ENCODE measurements around the gene SMTNL2. TPM values are rescaled to one million over a fixed set of nuclear protein-coding genes. Genes with fewer than 3 reads are reported as not detected.
"Not testable (repeated sequence)": the region's sequence is repeated elsewhere in the genome, so short reads cannot be mapped to it uniquely, and the experiment has no call there.

SMTNL2 gene
- polyA plus RNA-seq, 1 donor from 2014 or later, result not detected

GRCh38 chr17:4565209-4566141 is 18.9 kb upstream of the SMTNL2 start:
- no peaks in the 10 kb centered on the region for H3K36me3 Mint-ChIP-seq
- H3K4me1 Mint-ChIP-seq, result peaks cover 19 to 26% (median 25%) of the 10 kb centered on the region in 3 donors
- no peak overlapping the region for H3K27ac Mint-ChIP-seq
- peaks cover 3% of the 10 kb centered on the region for H3K27me3 Mint-ChIP-seq
- H3K9me3 Mint-ChIP-seq, result no peaks in the 10 kb centered on the region
- peak overlapping the region in 2 of 4 donors; percentile 63 to 72 for H3K4me3 Mint-ChIP-seq

DNA sequence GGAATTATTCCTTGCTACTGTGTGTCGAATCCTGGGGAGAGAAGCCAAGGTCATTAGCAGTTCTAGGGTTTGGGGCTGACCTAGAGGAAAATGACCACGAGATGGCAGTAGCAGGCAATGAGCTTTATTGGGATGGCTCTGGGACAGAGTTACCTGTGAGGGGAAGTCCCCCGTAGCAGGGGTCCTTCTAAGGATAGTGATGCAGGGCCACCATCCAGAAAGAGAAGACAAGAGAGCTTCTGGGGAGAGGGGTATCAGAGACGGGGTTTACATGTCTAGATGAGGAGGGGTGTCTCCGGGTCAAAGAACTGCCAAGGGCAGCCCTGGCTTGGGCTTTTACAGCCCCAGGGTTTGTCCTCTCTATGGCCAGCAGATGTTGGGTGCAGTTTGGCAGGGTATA is 17.5 kb upstream of the SMTNL2 start:
- no peaks in the 10 kb centered on the region for H3K36me3 Mint-ChIP-seq
- H3K4me3 Mint-ChIP-seq, result no peak overlapping the region
- H3K27me3 Mint-ChIP-seq, result peaks cover 3% of the 10 kb centered on the region
- no peak overlapping the region for H3K27ac Mint-ChIP-seq
- peaks cover 12 to 20% (median 18%) of the 10 kb centered on the region in 3 donors for H3K4me1 Mint-ChIP-seq
- no peaks in the 10 kb centered on the region for H3K9me3 Mint-ChIP-seq

- Mint-ChIP-seq H3K36me3 (no peaks in the 10 kb centered on the region), H3K27me3 (peaks cover 6% of the 10 kb centered on the region), H3K4me1 (peaks cover 6 to 14% (median 10%) of the 10 kb centered on the region in 3 donors), H3K4me3 (no peak overlapping the region), H3K9me3 (no peaks in the 10 kb centered on the region), H3K27ac (peak overlapping the region in 1 of 3 donors; percentile 74)
These were observed 14.7 kb upstream of the SMTNL2 start for GRCh38 chr17:4569591-4569990.

GRCh38 chr17:4572131-4572530 is 12.2 kb upstream of the SMTNL2 start:
- no peaks in the 10 kb centered on the region for H3K9me3 Mint-ChIP-seq
- no peak overlapping the region for H3K4me3 Mint-ChIP-seq
- peaks cover 2% of the 10 kb centered on the region for H3K27me3 Mint-ChIP-seq

GRCh38 chr17:4573115-4573514 is 11.2 kb upstream of the SMTNL2 start:
- no peaks in the 10 kb centered on the region for H3K9me3 Mint-ChIP-seq

More at GRCh38 chr17:4572131-4572530, 12.2 kb upstream of the SMTNL2 start:
- peaks cover 0 to 7% (median 6%) of the 10 kb centered on the region in 3 donors for H3K4me1 Mint-ChIP-seq
- H3K27ac Mint-ChIP-seq, result no peak overlapping the region
- no peaks in the 10 kb centered on the region for H3K36me3 Mint-ChIP-seq

DNA sequence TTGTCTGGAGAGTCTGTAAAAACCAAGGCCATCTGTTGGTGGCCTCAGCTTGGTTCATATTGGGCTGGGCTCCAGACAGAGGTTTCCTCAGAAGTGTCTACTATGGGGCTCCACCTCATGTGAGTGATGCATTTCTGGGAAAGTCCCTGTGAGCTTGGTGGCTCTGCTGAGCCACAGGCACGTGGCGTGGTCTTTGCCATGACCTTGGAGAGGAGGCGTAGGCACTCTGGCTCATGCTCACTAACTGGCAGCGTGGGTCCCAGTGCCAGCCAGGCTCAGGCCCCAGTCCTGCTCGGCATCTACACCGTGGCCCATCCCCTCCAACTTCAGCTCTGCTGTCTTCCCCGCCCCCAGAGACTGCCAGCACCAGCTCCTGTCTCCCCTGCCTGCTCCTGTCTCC is 10.7 kb upstream of the SMTNL2 start:
- Mint-ChIP-seq H3K9me3 (no peaks in the 10 kb centered on the region), H3K27ac (no peak overlapping the region), H3K4me1 (peaks cover 0 to 7% (median 6%) of the 10 kb centered on the region in 3 donors), H3K36me3 (no peaks in the 10 kb centered on the region), H3K4me3 (no peak overlapping the region), H3K27me3 (peaks cover 2% of the 10 kb centered on the region)

More at GRCh38 chr17:4573115-4573514, 11.2 kb upstream of the SMTNL2 start:
- H3K4me1 Mint-ChIP-seq, result peaks cover 0 to 7% (median 6%) of the 10 kb centered on the region in 3 donors
- H3K36me3 Mint-ChIP-seq, result no peaks in the 10 kb centered on the region
- no peak overlapping the region for H3K4me3 Mint-ChIP-seq
- H3K27me3 Mint-ChIP-seq, result peaks cover 2% of the 10 kb centered on the region
- H3K27ac Mint-ChIP-seq, result no peak overlapping the region

- Mint-ChIP-seq H3K4me1 (peaks cover 0 to 7% (median 6%) of the 10 kb centered on the region in 3 donors), H3K27me3 (peaks cover 2% of the 10 kb centered on the region), H3K36me3 (no peaks in the 10 kb centered on the region), H3K9me3 (no peaks in the 10 kb centered on the region), H3K4me3 (no peak overlapping the region), H3K27ac (no peak overlapping the region)
These were observed 9.8 kb upstream of the SMTNL2 start for GRCh38 chr17:4574448-4575045.

- Mint-ChIP-seq H3K27me3 (peaks cover 4% of the 10 kb centered on the region), H3K9me3 (no peaks in the 10 kb centered on the region), H3K4me3 (peak overlapping the region in 1 of 4 donors; percentile 47), H3K27ac (no peak overlapping the region), H3K4me1 (peaks cover 0 to 6% (median 5%) of the 10 kb centered on the region in 3 donors), H3K36me3 (no peaks in the 10 kb centered on the region)
These were observed 8.2 kb upstream of the SMTNL2 start for GRCh38 chr17:4576161-4576558.

DNA sequence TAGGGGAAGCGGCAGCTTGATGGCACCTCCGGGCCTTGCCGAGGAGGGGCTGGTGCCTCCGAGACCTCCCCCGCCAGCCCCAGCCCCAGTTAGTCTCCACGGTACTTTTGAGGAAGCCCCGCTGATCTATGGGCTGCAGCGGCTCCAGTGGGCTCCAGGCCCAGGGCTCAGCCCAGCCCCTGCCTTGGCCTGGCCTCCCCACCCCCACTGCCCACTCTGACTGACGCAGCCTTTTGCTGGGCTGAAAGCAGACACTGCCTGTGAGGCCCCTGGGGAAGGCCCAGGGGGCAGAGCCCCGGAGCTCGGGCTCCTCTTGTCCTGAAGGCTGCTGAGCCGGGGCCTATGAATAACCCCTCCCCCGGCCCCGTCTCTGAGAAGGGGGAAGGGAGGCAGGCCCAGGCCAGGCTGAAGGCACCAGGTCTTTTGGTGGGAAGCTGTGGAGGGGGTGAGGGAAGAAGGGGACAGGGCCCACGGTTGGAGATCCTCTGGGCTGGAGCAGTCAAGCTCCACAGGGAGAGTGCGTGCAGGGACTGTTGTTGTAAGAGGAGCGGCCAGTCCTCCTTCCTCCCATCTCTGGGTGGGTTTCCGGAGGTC is 7.5 kb upstream of the SMTNL2 start:
- H3K9me3 Mint-ChIP-seq, result no peaks in the 10 kb centered on the region
- peaks cover 0 to 6% (median 5%) of the 10 kb centered on the region in 3 donors for H3K4me1 Mint-ChIP-seq
- no peaks in the 10 kb centered on the region for H3K36me3 Mint-ChIP-seq
- H3K27ac Mint-ChIP-seq, result no peak overlapping the region
- peaks cover 4% of the 10 kb centered on the region for H3K27me3 Mint-ChIP-seq
- no peak overlapping the region for H3K4me3 Mint-ChIP-seq

DNA sequence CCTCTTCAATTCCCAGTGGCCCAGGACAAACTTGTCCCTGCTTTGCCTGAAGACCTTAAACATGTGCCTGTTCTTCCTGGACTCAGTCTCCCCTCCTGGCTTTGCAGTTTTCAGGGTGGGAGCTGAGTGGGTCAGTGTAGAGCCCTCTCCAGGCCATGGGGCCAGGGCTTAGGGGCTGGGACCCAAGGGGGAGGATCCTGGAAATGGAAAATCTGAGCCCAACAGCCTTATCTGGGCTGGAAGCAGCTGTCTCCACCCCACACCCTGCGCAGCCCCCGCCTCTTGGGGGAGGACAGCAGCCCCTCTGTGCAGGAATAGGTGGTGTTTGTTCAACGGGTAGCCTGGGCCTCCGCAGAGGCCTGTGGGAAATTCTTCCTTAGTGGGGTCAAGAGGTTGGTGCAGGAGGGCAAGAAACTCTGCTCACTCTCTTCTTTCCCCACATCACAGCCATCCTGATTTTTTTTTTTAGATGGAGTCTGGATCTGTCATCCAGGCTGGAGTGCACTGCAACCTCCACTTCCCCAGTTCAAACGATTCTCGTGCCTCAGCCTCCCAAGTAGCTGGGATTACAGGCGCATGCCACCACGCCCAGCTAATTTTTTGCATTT is 6.8 kb upstream of the SMTNL2 start:
- Mint-ChIP-seq H3K36me3 (no peaks in the 10 kb centered on the region), H3K4me3 (no peak overlapping the region), H3K27ac (no peak overlapping the region), H3K27me3 (peaks cover 9% of the 10 kb centered on the region), H3K9me3 (no peaks in the 10 kb centered on the region), H3K4me1 (peaks cover 0 to 6% (median 5%) of the 10 kb centered on the region in 3 donors)

DNA sequence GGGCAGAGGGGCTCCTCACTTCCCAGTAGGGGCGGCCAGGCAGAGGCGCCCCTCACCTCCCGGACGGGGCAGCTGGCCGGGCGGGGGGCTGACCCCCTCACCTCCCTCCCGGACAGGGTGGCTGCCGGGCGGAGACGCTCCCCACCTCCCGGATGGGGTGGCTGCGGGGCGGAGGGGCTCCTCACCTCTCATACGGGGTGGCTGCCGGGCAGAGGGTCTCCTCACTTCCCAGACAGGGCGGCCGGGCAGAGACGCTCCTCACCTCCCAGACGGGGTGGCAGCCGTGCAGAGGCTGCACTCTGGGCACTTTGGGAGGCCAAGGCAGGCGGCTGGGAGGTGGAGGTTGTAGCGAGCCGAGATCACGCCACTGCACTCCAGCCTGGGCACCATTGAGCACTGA is 6.0 kb upstream of the SMTNL2 start:
- H3K9me3 Mint-ChIP-seq, result not testable (repeated sequence)

DNA sequence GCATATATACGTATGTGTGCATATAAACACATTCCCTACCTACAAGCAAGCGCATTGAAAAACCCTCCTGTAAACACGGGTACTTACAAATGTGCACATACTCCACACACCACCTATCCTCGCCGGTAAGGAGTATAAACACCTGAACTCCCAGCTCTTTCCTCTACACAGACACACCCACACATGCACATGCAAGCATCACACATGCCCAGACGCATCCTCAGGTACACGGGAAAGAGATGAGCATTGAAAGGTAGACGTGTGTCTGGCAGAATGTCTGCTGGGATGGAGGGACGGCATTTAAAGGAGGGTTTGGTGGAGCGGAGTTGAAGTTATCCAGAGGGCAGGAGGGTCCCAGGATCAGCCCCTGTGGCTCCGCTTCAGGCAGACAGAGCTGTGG is 4.7 kb upstream of the SMTNL2 start:
- H3K9me3 Mint-ChIP-seq, result no peaks in the 10 kb centered on the region
- peak overlapping the region in 1 of 3 donors; percentile 33 for H3K27ac Mint-ChIP-seq
- H3K4me1 Mint-ChIP-seq, result peaks cover 0 to 3% (median 0%) of the 10 kb centered on the region in 3 donors
- no peak overlapping the region for H3K4me3 Mint-ChIP-seq
- peaks cover 2% of the 10 kb centered on the region for H3K36me3 Mint-ChIP-seq
- H3K27me3 Mint-ChIP-seq, result peaks cover 17% of the 10 kb centered on the region

More for the DNA sequence above, 6.0 kb upstream of the SMTNL2 start:
- H3K4me1 Mint-ChIP-seq, H3K36me3 Mint-ChIP-seq, H3K27ac Mint-ChIP-seq, H3K4me3 Mint-ChIP-seq: not testable (repeated sequence)
- peaks cover 14% of the 10 kb centered on the region for H3K27me3 Mint-ChIP-seq

- H3K4me3 Mint-ChIP-seq, result peak overlapping the region in 1 of 4 donors; percentile 54
These were observed 4.0 kb upstream of the SMTNL2 start for GRCh38 chr17:4580291-4580690.

DNA sequence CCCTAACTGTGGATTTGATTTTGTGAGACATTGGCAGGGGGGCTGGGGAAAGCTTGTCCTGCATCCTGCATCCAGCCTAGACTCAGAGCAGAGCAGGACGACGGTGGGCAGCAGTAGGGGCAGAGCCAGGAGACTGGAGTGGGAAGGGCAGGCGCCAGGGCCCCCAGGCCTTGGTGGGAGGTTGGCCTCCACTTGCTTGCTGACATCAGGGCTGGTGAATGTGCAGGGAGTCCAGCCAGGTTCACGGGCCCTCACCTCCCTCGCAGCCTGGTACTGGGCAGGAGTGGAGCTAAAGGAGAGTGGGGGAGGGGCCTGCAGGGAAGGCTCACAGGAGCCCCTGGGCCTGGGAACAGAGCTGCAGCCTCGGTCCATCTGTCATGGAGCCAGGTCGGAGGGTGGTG is 2.2 kb upstream of the SMTNL2 start:
- H3K27ac Mint-ChIP-seq, result no peak overlapping the region
- H3K27me3 Mint-ChIP-seq, result peaks cover 25% of the 10 kb centered on the region
- no peaks in the 10 kb centered on the region for H3K9me3 Mint-ChIP-seq
- H3K4me3 Mint-ChIP-seq, result peak overlapping the region in 1 of 4 donors; percentile 61
- H3K4me1 Mint-ChIP-seq, result peaks cover 0 to 3% (median 3%) of the 10 kb centered on the region in 3 donors
- H3K36me3 Mint-ChIP-seq, result peaks cover 2% of the 10 kb centered on the region

More at GRCh38 chr17:4580291-4580690, 4.0 kb upstream of the SMTNL2 start:
- Mint-ChIP-seq H3K27me3 (peaks cover 20% of the 10 kb centered on the region), H3K27ac (no peak overlapping the region), H3K9me3 (no peaks in the 10 kb centered on the region), H3K36me3 (peaks cover 2% of the 10 kb centered on the region), H3K4me1 (peaks cover 0 to 3% (median 3%) of the 10 kb centered on the region in 3 donors)

Measured in IgD-negative memory B cell (primary cell).